ENCODE data around the gene GABPB2. TPM values are rescaled to one million over a fixed set of nuclear protein-coding genes. Genes with fewer than 3 reads are reported as not detected.
A peak's percentile ranks its signal among the peaks of the same experiment; 100 is the strongest.

Gene GABPB2
- 6.3 and 7.1 TPM in 2 replicates for total RNA-seq (2014; rRNA removed)
- polyA plus RNA-seq (2012): 3.7 TPM

DNA sequence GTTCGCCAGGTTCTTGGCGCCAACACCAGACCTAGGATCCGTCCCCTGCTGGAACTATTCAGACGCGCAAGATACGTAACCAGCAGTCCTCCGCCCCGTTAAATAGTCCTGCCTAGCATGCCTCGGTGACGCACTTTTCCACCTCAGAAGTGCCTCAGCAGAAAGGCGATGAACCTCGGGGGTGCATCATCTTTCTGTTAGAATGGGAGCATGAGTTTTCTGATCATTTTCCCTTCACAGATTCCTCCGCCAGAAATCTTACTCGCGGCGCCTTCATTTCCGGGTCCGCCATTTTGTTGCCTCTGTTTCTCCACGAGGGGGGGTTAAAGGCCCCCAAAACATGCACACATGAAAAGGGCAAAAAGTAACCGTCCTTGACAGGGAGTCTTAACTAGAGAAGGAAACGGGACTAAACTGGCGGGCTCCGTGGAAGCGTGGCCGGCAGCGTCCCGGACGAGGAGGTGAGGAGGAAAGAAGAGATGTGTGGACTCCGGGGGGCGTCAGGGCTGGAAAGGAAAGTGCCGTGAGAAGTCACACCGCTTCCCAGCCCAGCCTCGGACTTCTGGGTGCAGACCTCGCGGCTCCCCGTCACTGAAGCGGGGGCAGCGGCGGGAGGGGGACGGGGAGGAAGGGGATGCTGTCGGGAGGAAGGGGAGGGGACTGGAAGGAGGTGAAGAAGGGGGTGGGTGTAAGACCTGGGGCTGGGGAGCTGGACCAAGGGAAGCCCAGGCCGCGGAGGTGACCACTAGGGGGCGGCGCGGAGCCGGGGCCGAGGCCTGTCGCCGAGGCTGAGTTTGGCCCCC lies at the start of gene GABPB2:
TSS of gene GABPB2 (plus strand) at position 288 of the 803 bp plus-strand sequence. CDS start 17,429 bp downstream, outside the sequence.
- DNase-seq (ENCODE audit: low read depth): peak; percentile 94

DNA sequence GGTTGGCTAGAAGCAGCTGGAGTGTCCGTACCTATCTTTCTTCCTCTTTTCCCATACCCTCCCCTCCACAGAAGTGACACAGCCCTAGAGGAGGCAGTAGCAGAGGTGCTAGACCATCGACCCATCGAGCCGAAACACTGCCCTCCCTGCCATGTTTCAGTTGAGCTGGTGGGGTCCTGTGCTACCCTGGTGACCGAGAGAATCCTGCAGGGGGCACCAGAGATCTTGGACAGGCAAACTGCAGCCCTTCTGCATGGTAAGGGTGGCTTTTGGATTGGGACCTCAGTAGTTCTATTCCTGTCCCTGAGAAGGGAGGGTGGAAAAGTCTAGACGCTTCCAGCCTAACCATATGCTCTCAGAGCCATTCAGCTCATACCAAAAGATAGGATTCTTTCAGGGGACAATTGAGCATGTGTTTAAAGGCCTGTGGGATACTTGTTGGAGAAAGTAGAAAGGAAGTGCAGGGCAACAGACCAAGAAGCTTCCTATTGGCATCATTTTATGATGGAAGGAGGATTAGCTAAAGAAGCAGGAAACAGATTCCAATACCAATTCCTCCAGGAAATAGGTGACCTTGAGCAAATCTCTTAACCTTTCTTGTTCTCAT lies 45.9 kb upstream of the GABPB2 start:
- peak; percentile 65 for DNase-seq (ENCODE audit: low read depth)

DNA sequence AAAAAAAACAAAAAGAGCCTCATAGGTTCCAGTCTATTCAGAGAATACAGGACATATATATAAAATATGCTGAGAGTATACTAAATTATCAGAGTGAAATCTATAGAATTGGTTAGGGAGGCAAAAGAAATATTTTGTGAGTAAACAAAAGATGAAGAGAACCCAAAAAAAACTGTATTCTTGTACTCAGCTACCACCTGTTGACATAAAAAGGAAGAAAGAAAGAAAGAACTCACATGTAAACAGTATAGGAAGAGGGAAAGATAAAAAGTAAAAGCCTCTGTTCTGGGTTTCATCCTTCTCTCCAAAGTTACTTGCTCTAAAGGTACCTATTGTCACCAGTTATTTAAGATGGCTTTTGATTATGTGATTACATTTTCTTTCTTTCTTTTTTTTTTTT lies 44.1 kb upstream of the GABPB2 start:
- DNase-seq (ENCODE audit: low read depth): no peak

DNA sequence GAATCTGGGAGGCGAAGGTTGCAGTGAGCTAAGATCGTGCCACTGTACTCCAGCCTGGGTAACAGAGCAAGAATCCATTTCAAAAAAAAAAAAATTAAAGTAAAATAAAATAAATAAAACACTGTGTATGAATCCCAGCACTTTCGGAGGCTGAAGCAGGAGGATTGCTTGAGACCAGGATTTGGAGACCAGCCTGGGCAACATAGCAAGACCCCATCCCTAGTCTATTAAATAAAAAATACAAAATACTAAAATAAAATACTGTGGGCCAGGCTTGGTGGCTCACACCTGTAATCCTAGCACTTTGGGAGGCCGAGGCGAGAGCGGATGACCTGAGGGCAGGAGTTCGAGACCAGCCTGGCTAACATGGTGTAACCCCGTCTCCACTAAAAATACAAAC lies 38.4 kb upstream of the GABPB2 start:
- DNase-seq (ENCODE audit: low read depth): no peak

DNA sequence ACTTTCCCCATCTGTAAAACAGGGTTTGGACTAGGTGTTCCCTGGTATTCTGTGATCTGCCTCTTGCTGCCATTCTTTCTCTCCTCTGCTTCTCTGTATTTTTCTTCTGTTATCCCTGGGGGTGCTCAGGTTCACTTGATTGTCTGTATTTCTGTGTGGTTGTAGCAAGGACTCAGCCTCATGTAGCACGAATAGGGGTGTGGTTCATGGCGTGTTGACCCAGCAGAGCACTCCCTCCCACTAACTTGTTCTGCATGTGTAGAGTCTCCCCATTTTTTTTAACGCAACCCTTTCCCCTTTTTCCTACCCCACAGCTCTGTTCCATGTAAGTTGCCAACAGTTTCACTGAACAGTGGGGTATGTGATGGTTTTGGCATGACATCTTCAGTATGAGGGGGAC lies 35.4 kb upstream of the GABPB2 start:
- no peak for DNase-seq (ENCODE audit: low read depth)

DNA sequence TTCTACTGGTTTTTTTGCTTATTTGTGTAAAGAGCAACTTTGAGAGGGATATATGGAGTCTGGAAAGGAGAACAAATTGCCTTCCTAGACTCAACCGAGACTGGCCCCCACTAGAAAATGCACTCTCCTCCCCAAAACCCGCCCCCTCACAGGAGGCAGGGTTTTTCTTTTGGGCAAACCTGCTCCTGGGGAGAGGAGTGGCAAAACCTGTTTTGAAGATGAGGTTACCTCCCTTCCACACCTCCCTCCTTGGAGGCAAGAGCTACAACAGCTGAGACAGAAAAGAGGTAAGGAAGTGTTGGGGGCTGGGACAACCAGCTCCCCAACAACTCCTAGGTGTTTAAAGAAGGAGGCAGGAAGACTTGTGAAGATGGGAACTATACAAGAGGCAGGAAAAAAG lies 34.2 kb upstream of the GABPB2 start, which contains the start of gene BNIPL:
TSS of gene BNIPL (plus strand) at position 231 of the 400 bp plus-strand sequence. CDS start at position 371, 140 bp downstream.
- DNase-seq (ENCODE audit: low read depth): no peak

DNA sequence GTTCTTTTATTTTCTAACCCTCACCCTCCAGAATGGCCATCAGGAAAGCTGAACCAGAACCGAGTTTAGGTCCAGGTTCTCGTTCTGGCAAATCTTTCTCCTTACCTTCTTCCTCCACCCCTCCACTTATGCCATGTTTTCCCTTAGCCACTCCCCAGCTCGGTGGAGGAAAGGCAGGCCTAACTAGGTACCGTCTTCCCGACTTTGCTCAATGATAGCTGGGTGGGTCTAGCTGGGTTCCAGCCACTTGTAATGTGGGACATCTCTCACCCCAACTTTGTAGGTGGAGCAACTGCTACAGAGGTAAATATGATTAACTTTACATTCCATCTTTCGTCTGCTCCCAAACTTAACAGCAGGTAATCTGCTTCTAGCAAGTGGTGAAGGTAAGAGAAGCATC lies 33.5 kb upstream of the GABPB2 start:
- no peak for DNase-seq (ENCODE audit: low read depth)

DNA sequence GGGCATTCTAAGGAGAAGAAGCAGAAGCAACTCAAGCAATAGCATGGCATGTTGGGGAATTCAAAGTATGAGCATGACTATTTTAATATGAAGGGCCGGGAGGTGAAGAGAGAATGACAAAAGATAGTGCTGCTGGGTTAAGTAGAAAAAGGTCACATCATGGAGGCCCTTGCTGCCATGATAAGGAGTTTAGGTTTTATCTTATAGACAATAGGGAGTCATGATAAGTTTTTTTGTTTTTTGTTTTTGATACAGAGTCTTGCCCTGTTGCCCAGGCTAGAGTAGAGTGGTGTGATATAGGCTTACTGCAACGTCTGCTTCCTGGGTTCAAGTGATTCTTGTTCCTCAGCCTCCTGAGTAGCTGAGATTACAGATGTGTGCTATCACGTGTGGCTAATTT lies 31.0 kb upstream of the GABPB2 start:
- no peak for DNase-seq (ENCODE audit: low read depth)

DNA sequence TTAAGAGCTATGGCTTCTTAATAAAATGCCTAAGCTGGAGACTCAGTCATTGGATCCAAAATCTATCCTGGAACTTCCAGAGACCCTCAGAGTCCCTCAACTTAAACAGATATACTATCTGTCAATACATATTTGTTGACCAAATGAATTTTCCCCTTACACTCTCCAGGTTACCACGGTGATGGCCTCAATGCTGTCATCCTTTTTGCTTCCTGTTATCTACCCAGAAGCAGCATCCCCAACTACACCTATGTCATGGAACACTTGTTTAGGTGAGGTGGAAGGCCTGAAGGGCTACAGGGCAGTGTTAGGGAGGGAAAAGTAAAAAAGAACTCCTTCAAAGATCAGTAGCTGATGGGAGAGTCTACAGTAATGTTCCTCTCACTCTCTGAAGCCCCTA lies 27.4 kb upstream of the GABPB2 start:
- DNase-seq (ENCODE audit: low read depth): no peak

DNA sequence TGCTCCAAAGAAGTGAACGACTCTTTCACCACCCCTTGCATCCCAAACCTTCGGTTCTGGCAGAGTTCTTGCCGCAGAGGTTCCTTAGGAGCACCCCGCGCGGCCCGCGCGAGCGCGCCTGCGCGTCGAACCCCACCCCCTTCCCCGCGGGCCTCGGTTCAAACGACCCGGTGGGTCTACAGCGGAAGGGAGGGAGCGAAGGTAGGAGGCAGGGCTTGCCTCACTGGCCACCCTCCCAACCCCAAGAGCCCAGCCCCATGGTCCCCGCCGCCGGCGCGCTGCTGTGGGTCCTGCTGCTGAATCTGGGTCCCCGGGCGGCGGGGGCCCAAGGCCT lies 23.0 kb upstream of the GABPB2 start, which contains the start of gene C1orf56:
TSS of gene C1orf56 (plus strand) at position 161 of the 334 bp plus-strand sequence. CDS start at position 258, 97 bp downstream.
- peak; percentile 63 for DNase-seq (ENCODE audit: low read depth)

DNA sequence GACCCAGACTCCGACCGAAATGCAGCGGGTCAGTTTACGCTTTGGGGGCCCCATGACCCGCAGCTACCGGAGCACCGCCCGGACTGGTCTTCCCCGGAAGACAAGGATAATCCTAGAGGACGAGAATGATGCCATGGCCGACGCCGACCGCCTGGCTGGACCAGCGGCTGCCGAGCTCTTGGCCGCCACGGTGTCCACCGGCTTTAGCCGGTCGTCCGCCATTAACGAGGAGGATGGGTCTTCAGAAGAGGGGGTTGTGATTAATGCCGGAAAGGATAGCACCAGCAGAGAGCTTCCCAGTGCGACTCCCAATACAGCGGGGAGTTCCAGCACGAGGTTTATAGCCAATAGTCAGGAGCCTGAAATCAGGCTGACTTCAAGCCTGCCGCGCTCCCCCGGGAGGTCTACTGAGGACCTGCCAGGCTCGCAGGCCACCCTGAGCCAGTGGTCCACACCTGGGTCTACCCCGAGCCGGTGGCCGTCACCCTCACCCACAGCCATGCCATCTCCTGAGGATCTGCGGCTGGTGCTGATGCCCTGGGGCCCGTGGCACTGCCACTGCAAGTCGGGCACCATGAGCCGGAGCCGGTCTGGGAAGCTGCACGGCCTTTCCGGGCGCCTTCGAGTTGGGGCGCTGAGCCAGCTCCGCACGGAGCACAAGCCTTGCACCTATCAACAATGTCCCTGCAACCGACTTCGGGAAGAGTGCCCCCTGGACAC lies 22.5 kb upstream of the GABPB2 start:
- DNase-seq (ENCODE audit: low read depth): peak; percentile 72

DNA sequence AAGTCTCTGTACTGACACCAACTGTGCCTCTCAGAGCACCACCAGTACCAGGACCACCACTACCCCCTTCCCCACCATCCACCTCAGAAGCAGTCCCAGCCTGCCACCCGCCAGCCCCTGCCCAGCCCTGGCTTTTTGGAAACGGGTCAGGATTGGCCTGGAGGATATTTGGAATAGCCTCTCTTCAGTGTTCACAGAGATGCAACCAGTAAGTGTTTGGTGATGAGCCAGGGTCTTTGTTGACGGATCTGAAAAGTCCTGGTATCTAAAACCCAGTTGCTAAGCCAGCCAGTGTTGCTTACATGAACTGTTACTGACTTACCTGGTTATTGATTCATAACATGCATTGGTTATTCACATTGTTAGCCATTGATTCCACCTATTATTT lies 21.9 kb upstream of the GABPB2 start:
- DNase-seq (ENCODE audit: low read depth): no peak

DNA sequence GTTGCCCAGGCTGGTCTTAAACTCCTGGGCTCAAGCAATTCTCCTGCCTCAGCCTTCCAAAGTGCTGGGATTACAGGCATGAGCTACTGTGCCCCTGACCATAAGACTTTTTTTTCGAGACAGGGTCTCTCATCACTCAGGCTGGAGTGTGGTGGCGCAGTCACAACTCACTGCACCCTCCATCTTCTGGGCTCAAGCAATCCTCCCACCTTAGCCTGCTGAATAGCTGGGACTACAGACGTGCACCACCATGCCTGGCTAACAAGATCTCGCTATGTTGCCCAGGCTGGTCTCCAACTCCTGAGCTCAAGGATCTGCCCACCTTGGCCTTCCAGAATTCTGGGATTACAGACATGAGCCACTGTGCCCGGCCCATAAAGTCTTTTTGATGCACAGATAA lies 21.1 kb upstream of the GABPB2 start:
- DNase-seq (ENCODE audit: low read depth): no peak

DNA sequence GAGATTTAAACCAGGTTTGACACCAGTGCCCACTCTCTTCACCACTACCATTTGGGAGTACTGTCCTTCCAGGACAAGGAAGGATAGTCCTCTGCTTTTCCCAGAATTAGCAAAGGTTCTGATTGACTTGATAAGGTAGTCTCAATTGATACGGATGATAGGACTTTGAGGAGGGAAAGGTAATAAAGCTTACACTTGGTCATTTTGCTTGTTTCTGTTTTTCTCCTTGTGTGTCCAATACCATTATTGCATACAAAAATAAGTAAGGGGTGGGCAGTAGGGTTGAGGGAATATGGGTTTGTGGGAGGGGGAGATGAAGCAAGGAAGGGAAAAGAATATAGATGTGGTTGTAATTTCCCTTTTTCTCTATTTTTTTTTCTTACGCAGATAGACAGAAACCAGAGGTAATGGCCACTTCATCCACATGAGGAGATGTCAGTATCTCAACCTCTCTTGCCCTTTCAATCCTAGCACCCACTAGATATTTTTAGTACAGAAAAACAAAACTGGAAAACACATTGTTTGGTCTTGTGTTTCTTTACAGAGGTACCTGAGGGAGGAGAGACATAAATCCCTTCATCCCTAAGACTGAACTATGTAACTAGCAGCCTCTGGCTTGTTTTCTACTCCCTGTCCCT lies 20.4 kb upstream of the GABPB2 start:
- no peak for DNase-seq (ENCODE audit: low read depth)

DNA sequence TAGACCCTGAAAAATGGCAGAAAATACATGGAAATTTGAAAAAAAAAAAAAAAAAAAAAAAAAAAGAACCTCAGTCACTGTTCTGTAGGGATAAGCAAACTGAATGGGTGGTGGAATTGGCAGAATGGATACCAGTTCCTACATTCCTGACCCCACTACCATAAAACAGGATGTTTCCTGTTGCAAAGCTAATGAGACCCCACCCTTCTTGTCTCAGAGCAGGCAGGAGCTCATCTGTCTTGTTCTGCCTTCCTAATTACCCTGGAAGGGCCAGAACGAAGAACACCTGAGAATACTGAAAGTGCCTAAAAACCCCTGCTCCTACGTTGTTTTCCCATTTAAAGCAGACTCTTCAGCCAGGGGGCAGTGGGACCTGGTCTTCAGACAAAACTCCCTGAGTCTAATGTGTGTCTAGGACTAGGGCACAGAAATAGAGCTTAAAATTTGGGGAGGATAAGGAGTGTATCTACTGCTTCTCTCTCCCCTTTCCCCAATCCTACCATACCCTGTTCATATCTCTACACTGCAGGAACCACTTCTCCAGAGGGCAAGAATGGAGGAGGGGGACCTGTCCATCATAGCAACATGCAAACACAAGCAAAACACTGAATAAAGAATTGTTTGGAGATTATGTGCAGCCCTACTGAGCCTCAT lies 19.1 kb upstream of the GABPB2 start:
- no peak for DNase-seq (ENCODE audit: low read depth)

DNA sequence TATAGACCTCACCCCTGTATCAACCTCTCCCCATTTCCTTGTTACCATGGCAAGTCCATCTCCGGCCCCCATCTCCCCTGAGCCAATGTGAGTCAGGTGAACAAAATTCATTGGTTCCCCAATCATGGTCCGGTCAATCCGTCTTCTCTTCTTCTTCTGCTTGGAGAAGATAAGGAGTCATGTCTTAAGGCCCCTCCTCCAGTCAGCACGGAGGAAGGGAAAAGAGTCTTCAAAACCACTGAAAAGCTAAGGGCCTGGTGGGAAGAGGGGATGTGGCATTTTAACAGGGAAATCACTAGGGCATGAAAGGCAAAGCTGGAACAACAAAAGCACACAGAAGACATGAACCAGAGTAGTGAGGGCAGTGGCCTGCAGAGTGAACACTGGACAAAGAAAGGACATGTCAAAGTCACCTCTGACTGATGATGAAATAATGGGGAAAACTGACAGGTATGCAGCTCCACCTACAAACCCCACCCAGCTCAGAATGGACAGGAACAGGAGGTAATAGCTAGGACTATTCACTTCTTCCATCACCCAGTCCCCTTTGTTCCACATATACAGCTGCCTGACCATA lies 15.5 kb upstream of the GABPB2 start:
- no peak for DNase-seq (ENCODE audit: low read depth)

DNA sequence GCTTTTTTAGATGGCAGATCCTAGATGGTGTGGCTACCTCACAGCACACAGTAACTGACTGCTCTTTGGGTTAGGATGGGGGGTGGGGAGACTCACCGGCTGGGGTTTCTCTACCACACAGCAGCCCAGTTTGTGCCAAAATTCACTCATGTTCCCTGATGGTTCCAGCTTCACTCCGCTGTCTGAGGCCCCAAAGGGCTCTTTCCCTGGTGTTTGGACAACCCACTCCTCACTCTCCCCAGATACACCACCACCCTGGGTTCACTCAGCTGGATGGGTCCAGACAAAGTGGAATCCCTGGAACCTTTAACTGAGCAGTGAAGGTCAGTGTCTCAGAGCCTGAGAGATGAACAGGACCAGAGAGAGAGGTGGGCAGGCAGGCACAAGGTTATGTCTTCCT lies 15.0 kb upstream of the GABPB2 start:
- no peak for DNase-seq (ENCODE audit: low read depth)

DNA sequence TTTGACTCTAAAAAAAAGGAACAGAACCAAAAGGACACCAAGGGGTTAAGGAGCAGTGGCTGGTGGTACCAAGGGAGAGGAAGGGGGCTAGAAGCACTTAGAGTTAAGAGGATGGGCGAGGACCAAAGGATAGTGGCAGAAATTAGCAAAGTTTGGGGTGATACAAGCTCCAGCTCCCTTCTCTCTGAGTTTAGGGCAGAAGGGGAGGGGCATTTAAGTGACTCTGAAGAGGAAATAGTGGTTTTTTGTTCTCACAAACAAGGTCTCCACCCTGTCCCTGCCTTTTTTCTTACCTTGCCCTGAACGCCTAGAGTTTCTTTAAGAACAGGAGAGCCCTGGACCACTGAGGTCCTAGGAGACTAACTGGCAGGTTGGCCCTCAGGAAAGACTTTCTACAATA lies 14.4 kb upstream of the GABPB2 start:
- DNase-seq (ENCODE audit: low read depth): no peak

DNA sequence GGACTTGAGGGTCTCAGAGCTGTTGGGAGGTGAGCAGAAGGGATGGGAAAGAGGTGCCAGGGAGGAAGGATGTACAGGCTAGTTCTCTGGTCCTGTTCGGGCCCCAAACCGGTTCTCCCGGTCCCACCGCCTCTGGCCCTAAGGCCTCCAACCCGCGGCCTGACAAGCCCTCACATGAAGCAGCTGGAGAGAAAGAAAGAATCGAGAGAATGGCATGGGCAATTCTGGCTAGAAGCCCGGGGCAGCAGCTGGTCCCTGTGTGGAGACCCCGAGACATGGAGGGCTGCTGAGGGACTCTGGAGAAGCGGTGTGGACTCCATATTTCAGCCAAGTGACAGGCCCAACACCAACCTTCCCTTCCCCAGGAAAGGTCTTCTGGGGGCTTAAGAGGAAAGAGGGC lies 11.9 kb upstream of the GABPB2 start:
- DNase-seq (ENCODE audit: low read depth): peak; percentile 52

DNA sequence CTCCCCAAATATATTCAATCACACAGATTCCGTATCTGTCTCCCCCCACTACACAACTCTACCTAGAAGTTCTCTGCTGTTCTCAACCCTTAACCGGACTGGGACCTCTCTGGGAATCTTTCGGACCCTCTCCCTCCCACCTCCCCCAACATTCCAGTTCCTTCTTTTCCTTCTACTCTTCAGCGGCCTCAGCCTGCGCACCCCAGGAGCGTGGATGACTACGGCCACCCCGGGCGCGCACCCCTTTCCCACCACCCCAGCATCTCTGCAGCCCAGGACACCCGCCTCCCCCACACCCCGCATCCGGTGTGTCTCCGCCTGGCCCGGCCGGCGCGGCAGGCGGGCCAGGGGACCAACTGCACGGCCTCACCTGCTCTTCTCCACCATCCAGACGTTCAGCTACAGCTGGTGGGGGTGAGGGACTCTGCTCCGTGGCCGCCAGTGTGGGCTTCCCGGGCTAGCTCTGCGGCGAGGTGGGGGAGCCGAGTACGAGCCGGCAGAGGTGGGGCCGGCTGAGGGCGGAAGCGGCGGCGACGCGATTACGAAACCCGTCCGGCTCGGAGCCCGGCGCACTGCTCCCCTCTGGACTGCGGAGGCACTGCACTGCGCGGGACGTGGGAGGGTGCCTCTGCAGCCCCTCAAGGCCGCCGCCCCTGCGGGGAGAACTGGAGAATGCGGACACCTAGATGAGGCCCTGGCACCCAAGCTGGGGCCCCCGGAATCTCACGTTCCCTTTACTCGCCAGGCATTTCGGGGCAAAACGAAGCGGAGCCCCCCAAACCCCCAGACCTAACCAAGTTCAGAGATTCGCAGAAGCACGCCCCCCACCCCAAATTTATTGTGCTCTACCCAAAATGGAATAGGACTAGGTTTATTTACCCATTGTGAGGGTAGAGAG lies 11.2 kb upstream of the GABPB2 start, which contains the start of gene CDC42SE1:
TSS of gene CDC42SE1 (minus strand) at position 514 of the 898 bp plus-strand sequence. CDS start 3,892 bp downstream, outside the sequence.
- DNase-seq (ENCODE audit: low read depth): peak; percentile 81

Data from LHCN-M2 (cell line).